ENCODE results near the gene LASP1. TPM values are rescaled to one million over a fixed set of nuclear protein-coding genes. Genes with fewer than 3 reads are reported as not detected.
"Not testable (repeated sequence)": the region's sequence is repeated elsewhere in the genome, so short reads cannot be mapped to it uniquely, and the experiment has no call there.

The LASP1 gene
- total RNA-seq, 1 donor from 2014 or later: 29.4 TPM

- intact Hi-C loops (cut with micrococcal nuclease): no loop called here
- Histone ChIP-seq H3K4me3 (no peak overlapping the region), H3K36me3 (no peaks in the 10 kb centered on the region), H3K4me1 (peaks cover 12% of the 10 kb centered on the region), H3K27me3 (ENCODE audit: low read depth) (no peaks in the 10 kb centered on the region), H3K27ac (replicated peaks) (no peak overlapping the region), H3K9me3 (replicated peaks) (no peaks in the 10 kb centered on the region)
- no peak for DNase-seq
- TF ChIP-seq, protein P1, sequence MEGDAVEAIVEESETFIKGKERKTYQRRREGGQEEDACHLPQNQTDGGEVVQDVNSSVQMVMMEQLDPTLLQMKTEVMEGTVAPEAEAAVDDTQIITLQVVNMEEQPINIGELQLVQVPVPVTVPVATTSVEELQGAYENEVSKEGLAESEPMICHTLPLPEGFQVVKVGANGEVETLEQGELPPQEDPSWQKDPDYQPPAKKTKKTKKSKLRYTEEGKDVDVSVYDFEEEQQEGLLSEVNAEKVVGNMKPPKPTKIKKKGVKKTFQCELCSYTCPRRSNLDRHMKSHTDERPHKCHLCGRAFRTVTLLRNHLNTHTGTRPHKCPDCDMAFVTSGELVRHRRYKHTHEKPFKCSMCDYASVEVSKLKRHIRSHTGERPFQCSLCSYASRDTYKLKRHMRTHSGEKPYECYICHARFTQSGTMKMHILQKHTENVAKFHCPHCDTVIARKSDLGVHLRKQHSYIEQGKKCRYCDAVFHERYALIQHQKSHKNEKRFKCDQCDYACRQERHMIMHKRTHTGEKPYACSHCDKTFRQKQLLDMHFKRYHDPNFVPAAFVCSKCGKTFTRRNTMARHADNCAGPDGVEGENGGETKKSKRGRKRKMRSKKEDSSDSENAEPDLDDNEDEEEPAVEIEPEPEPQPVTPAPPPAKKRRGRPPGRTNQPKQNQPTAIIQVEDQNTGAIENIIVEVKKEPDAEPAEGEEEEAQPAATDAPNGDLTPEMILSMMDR (IDR thresholded peaks at IDR 0.05; ENCODE audit: borderline replicate concordance): no peak
Observed at GRCh38 chr17:38943607-38944006, 73.7 kb downstream of the LASP1 start.

- H3K27me3 ChIP-seq (ENCODE audit: low read depth): no peaks in the 10 kb centered on the region
- TF ChIP-seq, protein P1 (IDR thresholded peaks at IDR 0.05; ENCODE audit: borderline replicate concordance): no peak
- no peak for DNase-seq
- no peaks in the 10 kb centered on the region for H3K36me3 ChIP-seq
- intact Hi-C loops (cut with micrococcal nuclease): no loop called here
- no peaks in the 10 kb centered on the region for H3K9me3 ChIP-seq (replicated peaks)
- H3K4me3 ChIP-seq: no peak overlapping the region
- peaks cover 5% of the 10 kb centered on the region for H3K4me1 ChIP-seq
- no peak overlapping the region for H3K27ac ChIP-seq (replicated peaks)
Observed at GRCh38 chr17:38947189-38947588, 77.3 kb downstream of the LASP1 start.

GRCh38 chr17:38953800-38954199, 83.9 kb downstream of the LASP1 start:
- H3K4me1 ChIP-seq; intact Hi-C loops (cut with micrococcal nuclease); H3K9me3 ChIP-seq (replicated peaks); H3K4me3 ChIP-seq; DNase-seq; H3K27me3 ChIP-seq (ENCODE audit: low read depth); H3K36me3 ChIP-seq; H3K27ac ChIP-seq (replicated peaks): not testable (repeated sequence)

- H3K4me3 ChIP-seq: no peak overlapping the region
- intact Hi-C loops (cut with micrococcal nuclease): no loop called here
- H3K27me3 ChIP-seq (ENCODE audit: low read depth): no peaks in the 10 kb centered on the region
- TF ChIP-seq, protein P1 (IDR thresholded peaks at IDR 0.05; ENCODE audit: borderline replicate concordance): no peak
- no peak for DNase-seq
- H3K9me3 ChIP-seq (replicated peaks): no peaks in the 10 kb centered on the region
- H3K36me3 ChIP-seq: no peaks in the 10 kb centered on the region
- no peaks in the 10 kb centered on the region for H3K4me1 ChIP-seq
- no peak overlapping the region for H3K27ac ChIP-seq (replicated peaks)
Observed at GRCh38 chr17:38958326-38958725, 88.5 kb downstream of the LASP1 start.

GRCh38 chr17:38958756-38959155, 88.9 kb downstream of the LASP1 start:
- H3K4me1 ChIP-seq: no peaks in the 10 kb centered on the region
- no peak for DNase-seq
- no peak overlapping the region for H3K4me3 ChIP-seq
- H3K9me3 ChIP-seq (replicated peaks): no peaks in the 10 kb centered on the region
- no peaks in the 10 kb centered on the region for H3K36me3 ChIP-seq
- no peak overlapping the region for H3K27ac ChIP-seq (replicated peaks)
- TF ChIP-seq, protein P1 (IDR thresholded peaks at IDR 0.05; ENCODE audit: borderline replicate concordance): no peak
- H3K27me3 ChIP-seq (ENCODE audit: low read depth): no peaks in the 10 kb centered on the region
- intact Hi-C loops (cut with micrococcal nuclease): no loop called here

GRCh38 chr17:38959508-38959907, 89.7 kb downstream of the LASP1 start:
- no peaks in the 10 kb centered on the region for H3K36me3 ChIP-seq
- no peak for DNase-seq
- H3K4me1 ChIP-seq: no peaks in the 10 kb centered on the region
- TF ChIP-seq, protein P1 (IDR thresholded peaks at IDR 0.05; ENCODE audit: borderline replicate concordance): no peak
- H3K9me3 ChIP-seq (replicated peaks): no peaks in the 10 kb centered on the region
- intact Hi-C loops (cut with micrococcal nuclease): no loop called here
- H3K27ac ChIP-seq (replicated peaks): no peak overlapping the region
- H3K4me3 ChIP-seq: no peak overlapping the region
- H3K27me3 ChIP-seq (ENCODE audit: low read depth): no peaks in the 10 kb centered on the region
